MM.1S (cell line): ENCODE measurements around the gene IQGAP1.
"Not testable (repeated sequence)": the region's sequence is repeated elsewhere in the genome, so short reads cannot be mapped to it uniquely, and the experiment has no call there.

ENCODE experiments used
- DNase-seq: peaks from one replicate; pipeline ENCODE4 v3.0.0-alpha.2; 2015
- H2AFZ ChIP-seq: fragments of 300-600 bp; sonication (generic); 2 replicates; pipeline ENCODE4 v1.6.0; 2016; ENCODE audit warnings: antibody characterized with exemption, low read length
- H3F3A ChIP-seq: fragments of 300-600 bp; sonication (generic); 2 replicates; pipeline ENCODE4 v1.6.1; 2016; ENCODE audit warnings: mild to moderate bottlenecking, antibody characterized with exemption, low read length, moderate library complexity, mixed read lengths; ENCODE audit not compliant: insufficient read depth
- H3K27ac ChIP-seq: fragments of 300-600 bp; sonication (generic); 2 replicates; pipeline ENCODE4 v1.5.1; 2016; ENCODE audit warnings: mild to moderate bottlenecking, low read length
- H3K27me3 ChIP-seq: fragments of 300-600 bp; sonication (generic); replicated peaks from 2 replicates; pipeline ENCODE4 v1.6.0; 2016; ENCODE audit warnings: low read length; ENCODE audit not compliant: insufficient read depth
- H3K36me3 ChIP-seq: fragments of 300-600 bp; sonication (generic); replicated peaks from 2 replicates; pipeline ENCODE4 v1.6.1; 2016; ENCODE audit warnings: mild to moderate bottlenecking, low read length, mixed read lengths; ENCODE audit not compliant: insufficient read depth
- H3K4me1 ChIP-seq: fragments of 300-600 bp; sonication (generic); 2 replicates; pipeline ENCODE4 v1.6.1; 2016; ENCODE audit warnings: low read length, mixed read lengths
- H3K4me2 ChIP-seq: fragments of 300-600 bp; sonication (generic); 2 replicates; pipeline ENCODE4 v1.6.0; 2016; ENCODE audit warnings: low read depth, low read length
- H3K4me3 ChIP-seq: fragments of 300-600 bp; sonication (generic); 2 replicates; pipeline ENCODE4 v1.5.1; 2016; ENCODE audit warnings: low read length, mixed read lengths
- H3K79me2 ChIP-seq: fragments of 300-600 bp; sonication (generic); 2 replicates; pipeline ENCODE4 v1.6.1; 2016; ENCODE audit warnings: mixed run types, low read length, mixed read lengths
- H3K9ac ChIP-seq: fragments of 300-600 bp; sonication (generic); 2 replicates; pipeline ENCODE4 v1.6.1; 2016; ENCODE audit warnings: low read length, mixed read lengths
- H3K9me2 ChIP-seq: fragments of 300-600 bp; sonication (generic); replicated peaks from 2 replicates; pipeline ENCODE4 v1.6.1; 2016; ENCODE audit warnings: mild to moderate bottlenecking, low read length, mixed read lengths; ENCODE audit not compliant: insufficient read depth
- H3K9me3 ChIP-seq: fragments of 300-600 bp; sonication (generic); replicated peaks from 2 replicates; pipeline ENCODE4 v1.6.1; 2016; ENCODE audit warnings: mild to moderate bottlenecking, low read length, mixed read lengths; ENCODE audit not compliant: insufficient read depth
- H4K20me1 ChIP-seq: fragments of 300-600 bp; sonication (generic); 2 replicates; pipeline ENCODE4 v1.6.1; 2016; ENCODE audit warnings: mild to moderate bottlenecking, low read length, moderate library complexity, mixed read lengths; ENCODE audit not compliant: insufficient read depth
- CTCF ChIP-seq: fragments of 300-600 bp; sonication (generic); IDR thresholded peaks from 2 replicates; pipeline ENCODE4 v1.5.1; 2016; ENCODE audit warnings: antibody characterized with exemption, low read length, mixed read lengths
- EZH2 ChIP-seq: fragments of 300-600 bp; sonication (generic); optimal IDR thresholded peaks from 2 replicates; pipeline ENCODE3; 2017; ENCODE audit warnings: low read depth, mild to moderate bottlenecking, antibody characterized with exemption, low read length, mixed read lengths
- EZH2phosphoT487 ChIP-seq: fragments of 300-600 bp; sonication (generic); IDR thresholded peaks from 2 replicates; pipeline ENCODE4 v1.6.1; 2018; ENCODE audit warnings: antibody characterized with exemption, low read length

The IQGAP1 gene

DNA sequence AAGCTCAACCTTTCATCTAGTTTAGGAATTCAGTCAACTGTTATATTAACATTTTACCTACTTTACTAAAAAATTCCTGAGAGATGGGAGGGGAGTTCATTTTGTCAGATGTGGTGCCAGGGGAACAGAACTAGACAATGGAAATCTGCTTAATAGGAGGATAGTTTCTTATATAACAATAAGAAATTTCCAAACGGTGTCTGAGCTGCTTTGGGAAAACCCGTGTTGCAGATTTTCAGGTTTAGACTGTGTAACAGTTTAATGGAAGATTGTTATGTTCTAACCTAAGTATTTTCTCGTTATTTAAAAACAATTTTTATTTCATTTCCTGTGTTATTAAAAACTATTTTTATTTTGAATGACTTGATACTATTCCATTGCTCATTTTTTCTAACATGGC is 19.3 kb downstream of the IQGAP1 start:
- TF ChIP-seq EZH2 (no peak), CTCF (no peak), EZH2phosphoT487 (no peak)
- no peaks in the 10 kb centered on the region for H3K36me3 ChIP-seq
- H3F3A ChIP-seq: no peaks in the 10 kb centered on the region
- H3K79me2 ChIP-seq: peaks cover 87% of the 10 kb centered on the region
- no peak overlapping the region for H3K4me3 ChIP-seq
- no peak overlapping the region for H2AFZ ChIP-seq
- H4K20me1 ChIP-seq: no peaks in the 10 kb centered on the region; the same call in 1 of the 2 replicates
- H3K27ac ChIP-seq: no peak overlapping the region
- no peak for DNase-seq
- peaks cover 3% of the 10 kb centered on the region for H3K4me1 ChIP-seq
- no peaks in the 10 kb centered on the region for H3K9me2 ChIP-seq
- H3K27me3 ChIP-seq: no peaks in the 10 kb centered on the region
- no peak overlapping the region for H3K9ac ChIP-seq
- no peaks in the 10 kb centered on the region for H3K9me3 ChIP-seq
- H3K4me2 ChIP-seq: no peak overlapping the region

- Histone ChIP-seq H3K27ac (no peak overlapping the region), H3K36me3 (no peaks in the 10 kb centered on the region), H3K4me3 (no peak overlapping the region), H3K79me2 (peaks cover 87% of the 10 kb centered on the region), H3K9ac (no peak overlapping the region), H2AFZ (no peak overlapping the region), H3F3A (no peaks in the 10 kb centered on the region), H4K20me1 (no peaks in the 10 kb centered on the region; the same call in 1 of the 2 replicates), H3K4me2 (no peak overlapping the region), H3K27me3 (no peaks in the 10 kb centered on the region), H3K9me3 (no peaks in the 10 kb centered on the region), H3K9me2 (no peaks in the 10 kb centered on the region), H3K4me1 (peaks cover 9% of the 10 kb centered on the region)
- no peak for TF ChIP-seq CTCF
- no peak for TF ChIP-seq EZH2phosphoT487
- TF ChIP-seq EZH2: no peak
- DNase-seq: no peak
Observed at GRCh38 chr15:90407871-90408317, 19.9 kb downstream of the IQGAP1 start.

GRCh38 chr15:90408657-90409056 is 20.6 kb downstream of the IQGAP1 start:
- no peaks in the 10 kb centered on the region for H3K9me2 ChIP-seq
- H3F3A ChIP-seq: no peaks in the 10 kb centered on the region
- H3K27me3 ChIP-seq: no peaks in the 10 kb centered on the region
- peaks cover 87% of the 10 kb centered on the region for H3K79me2 ChIP-seq
- H3K36me3 ChIP-seq: no peaks in the 10 kb centered on the region
- H3K9me3 ChIP-seq: no peaks in the 10 kb centered on the region
- H3K4me3 ChIP-seq: no peak overlapping the region
- H4K20me1 ChIP-seq: no peaks in the 10 kb centered on the region; the same call in 1 of the 2 replicates
- no peak overlapping the region for H3K4me2 ChIP-seq
- no peak overlapping the region for H3K9ac ChIP-seq
- no peak overlapping the region for H3K27ac ChIP-seq
- H2AFZ ChIP-seq: no peak overlapping the region
- DNase-seq: no peak
- H3K4me1 ChIP-seq: peaks cover 12% of the 10 kb centered on the region
- TF ChIP-seq CTCF (no peak), EZH2phosphoT487 (no peak), EZH2 (no peak)

GRCh38 chr15:90409587-90409986 is 21.5 kb downstream of the IQGAP1 start:
- not testable (repeated sequence) for H3K9ac ChIP-seq, H3K4me3 ChIP-seq, H2AFZ ChIP-seq, H3K27me3 ChIP-seq, H3K27ac ChIP-seq, H3K9me3 ChIP-seq, H3K36me3 ChIP-seq, H4K20me1 ChIP-seq, DNase-seq, H3K4me2 ChIP-seq, H3K9me2 ChIP-seq, H3F3A ChIP-seq
- H3K4me1 ChIP-seq: peaks cover 12% of the 10 kb centered on the region
- peaks cover 86% of the 10 kb centered on the region for H3K79me2 ChIP-seq

- not testable (repeated sequence) for H3K4me2 ChIP-seq, H2AFZ ChIP-seq, H3K27ac ChIP-seq, H3K36me3 ChIP-seq, H3K27me3 ChIP-seq, H3K9me3 ChIP-seq, H4K20me1 ChIP-seq, H3K4me3 ChIP-seq, DNase-seq, H3F3A ChIP-seq, H3K9ac ChIP-seq, H3K9me2 ChIP-seq
- Histone ChIP-seq H3K79me2 (peaks cover 86% of the 10 kb centered on the region), H3K4me1 (peaks cover 12% of the 10 kb centered on the region)
Observed at GRCh38 chr15:90410316-90410715, 22.3 kb downstream of the IQGAP1 start.
